CD4-positive, alpha-beta T cell (primary cell): Measurements from ENCODE around the gene PZP. TPM values are rescaled to one million over a fixed set of nuclear protein-coding genes. Genes with fewer than 3 reads are reported as not detected.
"Not testable (repeated sequence)": the region's sequence is repeated elsewhere in the genome, so short reads cannot be mapped to it uniquely, and the experiment has no call there.

ENCODE experiments used
- ATAC-seq: fragments of 200-7000 bp; cut with Tn5 transposase; one replicate; pipeline ENCODE4 v1.10.0; 2022; ENCODE audit warnings: mild to moderate bottlenecking; ENCODE audit not compliant: poor library complexity
- CTCF ChIA-PET: fragments of 350-600 bp; sonication (Branson Sonifier 250); formaldehyde crosslinking; loops from one replicate; lab custom pipeline; 2021; ENCODE audit warnings: antibody characterized with exemption, inconsistent platforms; lab: Charles Lee
- POLR2A ChIA-PET: fragments of 350-600 bp; sonication (Branson Sonifier 250); formaldehyde crosslinking; loops from one replicate; lab custom pipeline; 2021; ENCODE audit warnings: antibody characterized with exemption, inconsistent platforms; lab: Charles Lee
- DNase-seq, 14 experiments: peaks; one replicate each; pipeline ENCODE4 v3.0.0-alpha.2; 2013 to 2020; ENCODE audit warnings: mixed read lengths in 2 of 14
- H3K27ac ChIP-seq, 2 donors: one replicate each; pipeline versions ENCODE4 v1.5.1 to v1.7.0; 2013; ENCODE audit warnings: low read length in 2 of 2, low read depth in 1 of 2, mild to moderate bottlenecking in 1 of 2
- H3K27me3 ChIP-seq, 2 experiments: 1 replicate in 1 of 2; 2 replicates in 1 of 2; pipeline versions ENCODE4 v1.6.1 to v1.7.0; 2013; ENCODE audit warnings: low read length in 2 of 2, control low read depth in 1 of 2, mild to moderate bottlenecking in 1 of 2, moderate library complexity in 1 of 2; ENCODE audit not compliant: insufficient read depth in 2 of 2, control insufficient read depth in 1 of 2
- H3K36me3 ChIP-seq: one replicate; pipeline ENCODE4 v1.6.1; 2013; ENCODE audit warnings: low read length, control low read depth; ENCODE audit not compliant: insufficient read depth
- H3K4me1 ChIP-seq: one replicate; pipeline ENCODE4 v1.6.1; 2013; ENCODE audit warnings: low read length, control low read depth; ENCODE audit not compliant: insufficient read depth
- H3K4me3 ChIP-seq: one replicate; pipeline ENCODE4 v1.5.1; 2013; ENCODE audit warnings: mild to moderate bottlenecking, low read length, moderate library complexity
- H3K9me3 ChIP-seq, 2 experiments: 1 replicate in 1 of 2; 2 replicates in 1 of 2; pipeline versions ENCODE4 v1.6.1 to v1.7.0; 2013; ENCODE audit warnings: low read length in 2 of 2, mild to moderate bottlenecking in 2 of 2, control low read depth in 1 of 2, moderate library complexity in 1 of 2; ENCODE audit not compliant: control insufficient read depth in 1 of 2, insufficient read depth in 1 of 2
- H3K27ac Mint-ChIP-seq: one replicate; pipeline ENCODE4 v1.8.0; 2020; ENCODE audit warnings: mixed read lengths
- H3K27me3 Mint-ChIP-seq: one replicate; pipeline ENCODE4 v1.8.0; 2021; ENCODE audit warnings: mixed read lengths
- H3K36me3 Mint-ChIP-seq: one replicate; pipeline ENCODE4 v1.8.0; 2021; ENCODE audit warnings: low read depth, mixed read lengths
- H3K4me1 Mint-ChIP-seq: one replicate; pipeline ENCODE4 v1.8.0; 2021; ENCODE audit warnings: low read depth, mixed read lengths
- H3K4me3 Mint-ChIP-seq: one replicate; pipeline ENCODE4 v1.8.0; 2020; ENCODE audit warnings: mild to moderate bottlenecking, mixed read lengths
- H3K9me3 Mint-ChIP-seq: one replicate; pipeline ENCODE4 v1.8.0; 2020; ENCODE audit warnings: mixed read lengths
- CTCF ChIP-seq: fragments of 200-600 bp; IDR thresholded peaks from one replicate; pipeline ENCODE4 v1.8.0; 2022; ENCODE audit warnings: antibody characterized with exemption, mild to moderate bottlenecking
- intact Hi-C, 2 experiments: fragments of 100-400 bp; cut with DNase I in 1 of 2; cut with micrococcal nuclease in 1 of 2; formaldehyde crosslinking; loops; one replicate each; pipeline versions ENCODE4 v1.15.1 to v1.9.0; 2023 to 2025; cut with DNase I, micrococcal nuclease
- total RNA-seq, 174 experiments: library from RNA in 2 of 174; stranded (reverse) in 2 of 174; gene quantifications; one replicate each; pipeline ENCODE4 v1.2.3 and lab custom pipeline; 2021 to 2026

PZP gene
- total RNA-seq, 2 experiments from 2014 or later: not detected

DNA sequence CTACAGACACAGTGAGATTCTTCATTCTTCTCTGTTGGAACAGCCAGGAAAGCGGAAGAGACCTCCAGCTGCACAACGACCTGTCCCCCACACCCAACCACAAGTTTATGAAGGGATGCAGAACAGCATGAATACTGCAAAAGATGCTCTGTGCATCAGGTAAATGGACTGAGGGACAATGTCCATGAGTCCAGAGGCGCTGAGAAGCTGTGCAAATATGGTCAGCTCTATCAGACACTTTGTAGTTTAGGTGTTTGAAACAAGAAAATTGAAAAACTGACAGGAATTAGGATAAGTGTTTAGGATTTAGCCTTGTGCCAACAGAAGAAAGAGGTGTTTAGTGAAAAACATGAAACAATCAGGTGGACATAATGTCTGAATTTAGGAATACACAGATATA, 33.1 kb upstream of the PZP start:
- H3K36me3 Mint-ChIP-seq: peaks cover 4% of the 10 kb centered on the region
- no peaks in the 10 kb centered on the region for H3K27me3 ChIP-seq
- no peak for DNase-seq
- H3K4me3 ChIP-seq: no peak overlapping the region
- H3K9me3 Mint-ChIP-seq: no peaks in the 10 kb centered on the region
- ChIA-PET CTCF (interaction anchor here (0.6 kb wide), 1 partner anchor 660 kb away, joined by 3 read pairs; no protein-coding TSS in a partner anchor), POLR2A (no interaction called here)
- peak overlapping the region; percentile 90 for H3K4me3 Mint-ChIP-seq
- H3K27me3 Mint-ChIP-seq: no peaks in the 10 kb centered on the region
- H3K27ac ChIP-seq: no peak overlapping the region
- no peak for TF ChIP-seq CTCF
- intact Hi-C loops: no loop called here
- no peak overlapping the region for H3K27ac Mint-ChIP-seq
- no peaks in the 10 kb centered on the region for H3K9me3 ChIP-seq
- no peaks in the 10 kb centered on the region for H3K36me3 ChIP-seq
- H3K4me1 Mint-ChIP-seq: peaks cover 11% of the 10 kb centered on the region
- no peak for ATAC-seq
- peaks cover 3% of the 10 kb centered on the region for H3K4me1 ChIP-seq

GRCh38 chr12:9240776-9241175, 32.6 kb upstream of the PZP start:
- intact Hi-C loops: no loop called here
- H3K27me3 ChIP-seq: no peaks in the 10 kb centered on the region
- no peak overlapping the region for H3K4me3 ChIP-seq
- no peaks in the 10 kb centered on the region for H3K27me3 Mint-ChIP-seq
- ChIA-PET CTCF (no interaction called here), POLR2A (no interaction called here)
- no peaks in the 10 kb centered on the region for H3K9me3 ChIP-seq
- peak overlapping the region; percentile 90 for H3K4me3 Mint-ChIP-seq
- DNase-seq: no peak
- H3K27ac ChIP-seq: no peak overlapping the region
- peaks cover 4% of the 10 kb centered on the region for H3K36me3 Mint-ChIP-seq
- no peak for TF ChIP-seq CTCF
- H3K36me3 ChIP-seq: no peaks in the 10 kb centered on the region
- H3K9me3 Mint-ChIP-seq: no peaks in the 10 kb centered on the region
- H3K4me1 ChIP-seq: peaks cover 3% of the 10 kb centered on the region
- no peak for ATAC-seq
- peaks cover 11% of the 10 kb centered on the region for H3K4me1 Mint-ChIP-seq
- H3K27ac Mint-ChIP-seq: no peak overlapping the region

- POLR2A ChIA-PET: not testable (repeated sequence)
These were observed 31.9 kb upstream of the PZP start for GRCh38 chr12:9240004-9240635.

GRCh38 chr12:9237286-9237685, 29.1 kb upstream of the PZP start:
- Histone ChIP-seq H3K27me3 (no peaks in the 10 kb centered on the region), H3K4me1 (peaks cover 3% of the 10 kb centered on the region), H3K36me3 (no peaks in the 10 kb centered on the region), H3K27ac (no peak overlapping the region), H3K4me3 (no peak overlapping the region), H3K9me3 (no peaks in the 10 kb centered on the region)
- intact Hi-C loops: no loop called here
- CTCF ChIA-PET: no interaction called here
- no peaks in the 10 kb centered on the region for H3K9me3 Mint-ChIP-seq
- H3K4me3 Mint-ChIP-seq: no peak overlapping the region
- no peak for ATAC-seq
- no peak overlapping the region for H3K27ac Mint-ChIP-seq
- no peak for DNase-seq
- no peaks in the 10 kb centered on the region for H3K27me3 Mint-ChIP-seq
- peaks cover 4% of the 10 kb centered on the region for H3K36me3 Mint-ChIP-seq
- POLR2A ChIA-PET: no interaction called here
- H3K4me1 Mint-ChIP-seq: peaks cover 11% of the 10 kb centered on the region
- no peak for TF ChIP-seq CTCF

More at GRCh38 chr12:9240004-9240635, 31.9 kb upstream of the PZP start:
- intact Hi-C loops, H3K9me3 Mint-ChIP-seq, H3K27me3 Mint-ChIP-seq, H3K36me3 ChIP-seq, H3K36me3 Mint-ChIP-seq, H3K27ac ChIP-seq, H3K4me1 ChIP-seq, H3K9me3 ChIP-seq, CTCF ChIA-PET, H3K27me3 ChIP-seq: not testable (repeated sequence)
- peak; percentile 54 for ATAC-seq
- peak overlapping the region; percentile 90 for H3K4me3 Mint-ChIP-seq
- H3K27ac Mint-ChIP-seq: peak overlapping the region; percentile 75
- H3K4me3 ChIP-seq: peak overlapping the region; percentile 54
- peaks cover 11% of the 10 kb centered on the region for H3K4me1 Mint-ChIP-seq
- peak in 13 of 14 experiments; percentile 3 to 66 (median 16) for DNase-seq
